HepG2 (cell line): ENCODE data around the gene KDM8. TPM values are rescaled to one million over a fixed set of nuclear protein-coding genes. Genes with fewer than 3 reads are reported as not detected.

Source experiments
- ARHGAP35 ChIP-seq: sonication (generic); formaldehyde crosslinking; IDR thresholded peaks from 2 replicates; pipeline ENCODE4 v1.9.0; 2022; ENCODE audit warnings: mild to moderate bottlenecking, inconsistent platforms, moderate library complexity, missing genetic modification reagents, borderline replicate concordance
- IKZF1 ChIP-seq: fragments of 450-650 bp; IDR thresholded peaks from 2 replicates; pipeline ENCODE4 v1.7.1; 2016
- IRF9 ChIP-seq: sonication (generic); formaldehyde crosslinking; IDR thresholded peaks from 2 replicates; pipeline ENCODE4 v1.8.0; 2022; ENCODE audit warnings: missing genetic modification reagents, mild to moderate bottlenecking, borderline replicate concordance
- JUN ChIP-seq: sonication (generic); formaldehyde crosslinking; IDR thresholded peaks from 2 replicates; pipeline ENCODE4 v1.4.0; 2020; ENCODE audit warnings: mild to moderate bottlenecking, missing genetic modification reagents
- MBNL3 ChIP-seq: fragments of 250-450 bp; sonication (Bioruptor Pico); conservative IDR thresholded peaks from 2 replicates; pipeline ENCODE4 v1.8.0; 2022; ENCODE audit warnings: mild to moderate bottlenecking, inconsistent platforms
- MIER3 ChIP-seq: IDR thresholded peaks from 2 replicates; pipeline ENCODE4 v1.6.1; 2016; ENCODE audit warnings: missing compliant biosample characterization, borderline replicate concordance
- NCOR1 ChIP-seq: fragments of 200-600 bp; sonication (generic); IDR thresholded peaks from 2 replicates; pipeline ENCODE4 v1.7.0; 2017; ENCODE audit warnings: antibody characterized with exemption, low read length, borderline replicate concordance
- NFYC ChIP-seq: IDR thresholded peaks from 2 replicates; pipeline ENCODE4 v1.6.1; 2016; ENCODE audit warnings: missing genetic modification reagents, missing compliant biosample characterization
- PHB2 ChIP-seq: fragments of 450-650 bp; IDR thresholded peaks from 2 replicates; pipeline ENCODE4 v1.6.1; 2018; ENCODE audit not compliant: partially characterized antibody
- PLRG1 ChIP-seq: fragments of 450-650 bp; conservative IDR thresholded peaks from 2 replicates; pipeline ENCODE4 v1.6.1; 2016
- SPEN ChIP-seq: sonication (generic); formaldehyde crosslinking; IDR thresholded peaks from 2 replicates; pipeline ENCODE4 v1.5.1; 2020; ENCODE audit warnings: low read depth, mild to moderate bottlenecking, missing genetic modification reagents
- ZBTB10 ChIP-seq: sonication (generic); formaldehyde crosslinking; IDR thresholded peaks from 2 replicates; pipeline ENCODE4 v1.4.0; 2020; ENCODE audit warnings: missing genetic modification reagents, borderline replicate concordance
- ZNF253 ChIP-seq: sonication (generic); formaldehyde crosslinking; IDR thresholded peaks from 2 replicates; pipeline ENCODE4 v1.8.0; 2022; ENCODE audit warnings: mild to moderate bottlenecking, missing genetic modification reagents, borderline replicate concordance
- ZNF317 ChIP-seq: sonication (generic); formaldehyde crosslinking; IDR thresholded peaks from 2 replicates; pipeline ENCODE4 v1.5.0; 2020; ENCODE audit warnings: mild to moderate bottlenecking, missing genetic modification reagents
- ZNF577 ChIP-seq: sonication (generic); formaldehyde crosslinking; IDR thresholded peaks from 2 replicates; pipeline ENCODE4 v1.4.0; 2020; ENCODE audit warnings: mild to moderate bottlenecking, low read depth, missing genetic modification reagents, borderline replicate concordance
- ZNF619 ChIP-seq: sonication (generic); formaldehyde crosslinking; IDR thresholded peaks from 2 replicates; pipeline ENCODE4 v1.4.0; 2020; ENCODE audit warnings: mild to moderate bottlenecking, missing genetic modification reagents
- ZNF629 ChIP-seq: sonication (generic); formaldehyde crosslinking; conservative IDR thresholded peaks from 2 replicates; pipeline ENCODE4 v1.5.0; 2020; ENCODE audit warnings: missing genetic modification reagents
- polyA plus RNA-seq, 8 experiments: library from polyadenylated mRNA; depleted of rRNA in 3 of 8; stranded (reverse) in 7 of 8; unstranded in 1 of 8; fragments of >200 nt; fragmentation: Illumina TruSeq in 4 of 8; extraction: Trizol in 4 of 8; gene quantifications; 2 replicates each; pipeline versions ENCODE4 v1.2.1 to v1.2.3, GENCODE V29; 2011 to 2016; ENCODE audit warnings: low read depth in 4 of 8, missing spikeins in 1 of 8, mixed read lengths in 1 of 8; ENCODE audit not compliant: insufficient read depth in 1 of 8
- total RNA-seq, 5 experiments: library from RNA; depleted of rRNA; stranded (reverse); fragments of >200 nt; fragmentation: Illumina TruSeq; extraction: Trizol; gene quantifications; 2 replicates each; pipeline ENCODE4 v1.2.3, GENCODE V29; 2016; ENCODE audit warnings: low read depth in 1 of 5
- TF ChIP-seq, protein P1 (sequence below): sonication (generic); formaldehyde crosslinking; IDR thresholded peaks from 2 replicates; pipeline ENCODE4 v1.4.0; 2020; ENCODE audit warnings: missing genetic modification reagents, mild to moderate bottlenecking, borderline replicate concordance
- TF ChIP-seq, protein P2 (sequence below): sonication (generic); formaldehyde crosslinking; IDR thresholded peaks from 2 replicates; pipeline ENCODE4 v1.8.1; 2023; ENCODE audit warnings: mild to moderate bottlenecking, moderate library complexity, missing genetic modification reagents
- TF ChIP-seq, protein P3 (sequence below): sonication (generic); formaldehyde crosslinking; IDR thresholded peaks from 2 replicates; pipeline ENCODE4 v1.4.0; 2020; ENCODE audit warnings: missing genetic modification reagents

The KDM8 gene
- total and polyA plus RNA-seq, 2 of the 13 experiments (the other 11 are each of a cell fraction or from before 2014, with no cell fraction given), result 3.3 to 8.6 TPM

DNA sequence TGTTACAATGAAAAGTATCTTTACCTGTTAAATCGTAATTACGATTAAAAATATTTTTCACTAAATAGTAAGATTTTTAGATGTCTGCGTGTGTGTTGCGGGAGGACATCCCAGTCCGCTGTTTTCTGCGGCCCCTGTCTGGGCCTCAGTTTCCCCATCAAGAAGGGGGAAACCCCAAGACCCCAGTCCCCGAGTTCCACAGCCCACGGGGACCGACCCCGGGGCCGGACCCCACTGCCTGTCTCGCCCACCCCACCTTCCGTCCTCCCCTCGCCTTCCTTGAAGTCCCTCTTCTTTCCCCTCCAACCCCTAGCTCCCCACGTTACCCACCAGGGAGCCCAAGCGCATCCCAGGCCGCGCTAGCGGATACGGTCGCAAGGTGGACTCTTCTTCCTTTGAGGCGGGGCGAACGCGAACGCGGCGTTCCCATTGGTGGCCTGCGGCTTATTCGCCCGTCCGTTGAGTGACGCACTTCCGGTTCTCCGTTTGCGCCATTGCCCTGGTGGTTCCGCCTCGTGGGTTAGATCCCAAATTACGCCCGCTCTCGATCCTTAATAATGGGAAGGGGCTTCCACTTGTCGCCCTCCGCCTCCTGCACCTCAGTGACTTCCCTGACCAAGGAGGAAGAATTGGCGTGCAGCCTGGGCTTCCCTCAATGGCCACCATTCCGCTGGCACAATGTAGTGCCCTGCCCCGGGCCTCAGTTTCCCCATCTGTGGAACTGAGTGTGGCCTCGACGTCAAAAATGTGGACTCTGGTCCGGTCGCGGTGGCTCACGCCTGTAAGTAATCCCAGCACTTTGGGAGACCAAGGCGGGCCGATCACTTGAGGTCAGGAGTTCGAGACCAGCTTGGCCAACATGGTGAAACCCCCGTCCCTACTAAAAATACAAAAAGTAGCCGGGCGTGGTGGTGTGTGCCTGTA lies 65.3 kb downstream of the KDM8 start, which contains the start of gene NSMCE1 (continued):
- 0 out of 2 replicates have a peak, but pooled peaks have one; percentile 82 for TF ChIP-seq ZNF577 (CRISPR knock-in tag)
- peak; percentile 40; the same call in 1 of the 2 replicates for TF ChIP-seq ZNF317
- TF ChIP-seq SPEN (CRISPR knock-in tag), result peak; percentile 94
- no peak for TF ChIP-seq IKZF1
- TF ChIP-seq, protein P1, sequence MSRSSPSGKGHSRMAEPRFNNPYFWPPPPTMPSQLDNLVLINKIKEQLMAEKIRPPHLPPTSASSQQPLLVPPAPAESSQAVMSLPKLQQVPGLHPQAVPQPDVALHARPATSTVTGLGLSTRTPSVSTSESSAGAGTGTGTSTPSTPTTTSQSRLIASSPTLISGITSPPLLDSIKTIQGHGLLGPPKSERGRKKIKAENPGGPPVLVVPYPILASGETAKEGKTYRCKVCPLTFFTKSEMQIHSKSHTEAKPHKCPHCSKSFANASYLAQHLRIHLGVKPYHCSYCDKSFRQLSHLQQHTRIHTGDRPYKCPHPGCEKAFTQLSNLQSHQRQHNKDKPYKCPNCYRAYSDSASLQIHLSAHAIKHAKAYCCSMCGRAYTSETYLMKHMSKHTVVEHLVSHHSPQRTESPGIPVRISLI (CRISPR knock-in tag), result 0 out of 2 replicates have a peak, but pooled peaks have one; percentile 30
- TF ChIP-seq PLRG1, result no peak
- no peak for TF ChIP-seq ZBTB10 (CRISPR knock-in tag)
- peak; percentile 72; the same call in 1 of the 2 replicates for TF ChIP-seq ZNF619 (CRISPR knock-in tag)
- TF ChIP-seq MIER3 (CRISPR knock-in tag), result 0 out of 2 replicates have a peak, but pooled peaks have one; percentile 29
- peak; percentile 96 for TF ChIP-seq NFYC (CRISPR knock-in tag)
- TF ChIP-seq ARHGAP35, result peak; percentile 89
- TF ChIP-seq MBNL3, result no peak
- TF ChIP-seq NCOR1, result no peak
- 0 out of 2 replicates have a peak, but pooled peaks have one; percentile 60 for TF ChIP-seq ZNF253
- TF ChIP-seq IRF9 (CRISPR knock-in tag), result peak; percentile 94; the same call in 1 of the 2 replicates
- TF ChIP-seq, protein P2, sequence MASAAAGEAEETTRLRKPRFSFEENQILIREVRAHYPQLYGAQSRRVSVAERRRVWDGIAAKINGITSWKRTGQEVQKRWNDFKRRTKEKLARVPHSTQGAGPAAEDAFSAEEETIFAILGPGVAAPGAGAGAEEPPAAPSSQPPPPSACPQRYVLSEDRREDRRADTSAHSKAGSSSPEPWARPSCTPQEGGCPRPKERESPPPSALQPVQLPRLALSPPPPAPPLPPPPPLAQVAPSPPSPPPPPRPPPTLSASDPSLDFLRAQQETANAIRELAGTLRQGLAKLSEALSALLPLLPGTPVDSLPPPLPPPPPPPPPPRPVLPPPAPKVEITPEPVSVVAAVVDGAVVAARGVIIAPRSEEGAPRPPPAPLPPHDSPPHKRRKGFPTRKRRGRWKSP (CRISPR knock-in tag), result peak; percentile 89
- peak; percentile 57; the same call in 1 of the 2 replicates for TF ChIP-seq ZNF629
- TF ChIP-seq PHB2, result no peak
- TF ChIP-seq, protein P3, sequence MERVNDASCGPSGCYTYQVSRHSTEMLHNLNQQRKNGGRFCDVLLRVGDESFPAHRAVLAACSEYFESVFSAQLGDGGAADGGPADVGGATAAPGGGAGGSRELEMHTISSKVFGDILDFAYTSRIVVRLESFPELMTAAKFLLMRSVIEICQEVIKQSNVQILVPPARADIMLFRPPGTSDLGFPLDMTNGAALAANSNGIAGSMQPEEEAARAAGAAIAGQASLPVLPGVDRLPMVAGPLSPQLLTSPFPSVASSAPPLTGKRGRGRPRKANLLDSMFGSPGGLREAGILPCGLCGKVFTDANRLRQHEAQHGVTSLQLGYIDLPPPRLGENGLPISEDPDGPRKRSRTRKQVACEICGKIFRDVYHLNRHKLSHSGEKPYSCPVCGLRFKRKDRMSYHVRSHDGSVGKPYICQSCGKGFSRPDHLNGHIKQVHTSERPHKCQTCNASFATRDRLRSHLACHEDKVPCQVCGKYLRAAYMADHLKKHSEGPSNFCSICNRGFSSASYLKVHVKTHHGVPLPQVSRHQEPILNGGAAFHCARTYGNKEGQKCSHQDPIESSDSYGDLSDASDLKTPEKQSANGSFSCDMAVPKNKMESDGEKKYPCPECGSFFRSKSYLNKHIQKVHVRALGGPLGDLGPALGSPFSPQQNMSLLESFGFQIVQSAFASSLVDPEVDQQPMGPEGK (CRISPR knock-in tag), result peak; percentile 17; the same call in 1 of the 2 replicates
- peak; percentile 39; the same call in 1 of the 2 replicates for TF ChIP-seq JUN
